HG03280 (cell line): ENCODE data around the gene OPRL1.

Source experiments
- ATAC-seq: cut with Tn5 transposase; IDR thresholded peaks from one replicate; pipeline ENCODE4 v1.9.1; 2021; ENCODE audit warnings: mild to moderate bottlenecking, moderate library complexity; ENCODE audit not compliant: unreplicated experiment

OPRL1 gene

GRCh38 chr20:64055893-64056638, 23.8 kb upstream of the OPRL1 start:
- ATAC-seq = no peak

GRCh38 chr20:64056639-64056888, 23.3 kb upstream of the OPRL1 start:
- no peak for ATAC-seq

GRCh38 chr20:64056889-64057627, 22.8 kb upstream of the OPRL1 start:
- ATAC-seq = no peak

- ATAC-seq = no peak
Observed at GRCh38 chr20:64057628-64058498, 22.0 kb upstream of the OPRL1 start.

- no peak for ATAC-seq
Observed at GRCh38 chr20:64058536-64058935, 21.3 kb upstream of the OPRL1 start.

GRCh38 chr20:64062276-64062595, 17.6 kb upstream of the OPRL1 start:
- ATAC-seq = no peak

- peak; percentile 73 for ATAC-seq
Observed at GRCh38 chr20:64062596-64063388, 17.1 kb upstream of the OPRL1 start, which contains the start of gene TCEA2. Gene TCEA2, plus strand, starts transcription at chr20:64063198. Its CDS starts 115 bp downstream, at chr20:64063313.

- no peak for ATAC-seq
Observed at GRCh38 chr20:64063389-64064144, 16.3 kb upstream of the OPRL1 start.

GRCh38 chr20:64064145-64064698, 15.7 kb upstream of the OPRL1 start:
- no peak for ATAC-seq

- ATAC-seq = no peak
Observed at GRCh38 chr20:64065062-64065973, 14.6 kb upstream of the OPRL1 start.

- ATAC-seq = no peak
Observed at GRCh38 chr20:64065974-64066343, 13.9 kb upstream of the OPRL1 start.

- no peak for ATAC-seq
Observed at GRCh38 chr20:64067005-64067632, 12.8 kb upstream of the OPRL1 start.

GRCh38 chr20:64067733-64068307, 12.1 kb upstream of the OPRL1 start:
- ATAC-seq = no peak

- no peak for ATAC-seq
Observed at GRCh38 chr20:64068386-64069208, 11.3 kb upstream of the OPRL1 start.

GRCh38 chr20:64069209-64069613, 10.7 kb upstream of the OPRL1 start:
- no peak for ATAC-seq

GRCh38 chr20:64069614-64070243, 10.2 kb upstream of the OPRL1 start:
- ATAC-seq = no peak
